HG02571 (cell line): ENCODE measurements around the gene TMEM255A.
A peak's percentile ranks its signal among the peaks of the same experiment; 100 is the strongest.

Experiments
- ATAC-seq: cut with Tn5 transposase; IDR thresholded peaks from one replicate; pipeline ENCODE4 v1.9.1; 2021; ENCODE audit warnings: mild to moderate bottlenecking, moderate library complexity; ENCODE audit not compliant: unreplicated experiment

TMEM255A gene

GRCh38 chrX:120271218-120271617 lies 40.0 kb downstream of the TMEM255A start:
- no peak for ATAC-seq

DNA sequence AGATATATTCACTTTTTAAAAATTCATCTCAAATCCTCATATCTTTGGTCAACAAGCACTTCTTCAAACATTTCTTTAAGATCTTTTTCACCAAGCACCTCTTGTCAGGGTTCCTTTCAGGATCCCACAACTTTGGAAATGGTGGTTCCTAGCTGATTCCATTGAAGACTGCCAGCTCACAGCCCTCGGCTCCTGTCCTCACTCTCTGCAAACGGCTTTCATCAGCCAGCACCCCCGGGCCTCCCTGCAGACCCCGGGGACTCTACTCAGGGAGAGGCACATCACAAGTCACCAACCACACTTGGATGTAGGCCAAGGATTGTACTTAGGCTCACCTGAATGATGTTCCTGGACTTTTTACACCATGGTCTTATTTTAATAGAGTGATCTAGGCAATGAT lies 40.7 kb downstream of the TMEM255A start:
- no peak for ATAC-seq

GRCh38 chrX:120269373-120270035 lies 41.8 kb downstream of the TMEM255A start:
- no peak for ATAC-seq

DNA sequence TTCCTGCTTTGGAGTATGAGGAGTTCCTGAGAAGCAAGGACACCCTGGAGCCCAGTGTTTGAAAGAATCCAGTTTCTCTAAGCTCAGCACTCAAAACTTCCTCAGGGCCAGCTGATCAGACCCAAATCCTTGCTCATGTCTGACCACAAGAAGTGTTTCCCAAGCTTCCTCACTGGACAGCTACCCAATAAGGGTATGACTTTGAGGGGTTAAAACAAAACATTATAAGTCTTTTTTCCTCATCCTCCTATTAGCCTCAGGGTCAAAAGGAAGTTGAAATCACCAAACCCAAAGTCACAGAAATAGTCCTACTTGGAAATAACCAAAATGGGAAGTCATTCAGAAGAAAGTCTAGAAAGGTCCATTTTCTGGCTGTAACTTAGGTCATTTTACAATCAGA lies 46.9 kb downstream of the TMEM255A start:
- no peak for ATAC-seq

- ATAC-seq, result no peak
Measured at GRCh38 chrX:120262859-120263708, 48.2 kb downstream of the TMEM255A start.

DNA sequence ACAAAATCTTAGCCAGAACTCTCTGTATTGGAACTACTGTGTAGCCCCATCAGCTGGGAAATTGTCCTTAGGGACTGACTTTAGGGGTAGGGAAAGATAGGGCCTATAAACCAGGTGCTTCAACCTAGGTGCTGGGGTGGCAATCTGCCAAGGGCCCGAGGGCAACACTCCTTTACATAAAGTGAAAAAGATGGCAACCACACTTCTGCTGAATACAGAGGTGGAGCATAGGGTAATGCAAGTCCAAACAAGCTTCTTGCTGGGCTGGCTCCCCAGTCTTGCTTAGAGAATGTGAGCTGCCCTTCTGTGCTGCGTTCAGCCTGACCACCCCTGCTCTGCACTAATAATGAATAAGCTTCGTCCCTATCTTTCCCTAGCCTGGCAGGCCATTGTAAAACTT lies 50.9 kb downstream of the TMEM255A start:
- no peak for ATAC-seq

- ATAC-seq, result no peak
Measured at GRCh38 chrX:120253784-120254183, 57.5 kb downstream of the TMEM255A start.

DNA sequence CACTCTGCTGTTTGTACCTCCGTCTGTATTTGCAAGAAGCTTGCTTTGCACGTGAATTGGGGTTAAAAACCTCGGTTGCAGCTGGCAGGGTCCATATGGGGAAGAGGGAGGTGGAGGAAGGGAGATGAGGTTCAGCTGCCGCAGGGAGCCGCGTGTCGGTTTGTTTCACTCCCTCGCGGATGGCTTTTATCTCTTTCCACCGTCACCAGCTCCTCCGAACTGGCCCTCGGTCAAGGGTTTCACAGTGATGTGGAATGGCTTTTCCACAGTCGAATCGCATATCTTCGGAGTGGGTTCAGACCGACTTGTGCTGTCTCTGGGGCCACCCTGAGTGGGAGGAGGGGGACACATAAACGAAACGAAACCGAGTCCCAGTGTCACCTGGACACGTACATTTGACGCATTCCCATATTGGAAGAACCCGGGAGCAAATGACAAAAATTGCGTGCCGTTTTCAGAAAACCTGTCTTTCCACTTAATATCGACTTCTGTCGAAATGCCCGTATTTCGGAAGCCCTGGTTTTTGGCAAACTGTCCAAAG lies 59.7 kb downstream of the TMEM255A start:
- ATAC-seq, result no peak

DNA sequence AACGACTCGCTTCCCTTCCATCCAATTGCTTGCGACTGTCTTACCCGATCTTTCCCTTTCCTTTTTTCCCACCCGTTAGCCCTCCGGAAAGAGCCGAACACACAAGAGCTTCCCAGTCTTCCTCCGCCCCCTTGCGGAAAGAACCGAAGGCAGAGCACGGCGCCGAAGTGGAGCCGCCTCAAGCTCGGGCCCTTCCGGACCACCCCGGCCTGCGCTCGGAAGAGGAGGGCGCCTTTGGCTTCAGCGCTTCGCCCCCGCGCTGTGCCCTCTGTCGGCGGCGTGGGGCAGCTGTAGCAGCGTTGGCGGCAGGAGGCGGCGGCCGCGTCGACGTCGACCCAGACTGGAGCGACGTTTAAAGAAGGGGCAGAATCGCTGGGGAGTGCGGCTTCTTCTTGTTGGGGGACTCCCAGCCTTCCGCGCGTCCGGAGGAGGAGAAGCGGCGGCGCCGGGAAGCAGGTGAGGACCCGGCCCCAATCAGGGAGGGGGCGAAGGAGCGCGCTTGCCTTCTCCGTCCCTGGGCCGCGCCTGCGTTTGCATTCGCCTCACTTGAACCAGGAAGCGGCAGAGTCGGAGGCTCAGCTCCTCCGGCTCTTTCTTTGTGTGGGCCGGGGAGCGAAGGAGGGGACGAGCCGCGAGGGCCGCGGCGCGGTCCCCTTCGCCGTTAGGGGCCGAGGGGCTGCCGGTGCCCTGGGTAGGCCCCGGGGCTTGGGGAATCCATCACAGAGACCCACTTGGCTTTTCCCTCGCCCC lies 60.6 kb downstream of the TMEM255A start, which contains the start of gene ZBTB33:
Gene ZBTB33 (plus strand): TSS at position 291 of the 750 bp plus-strand sequence. CDS start 2,604 bp downstream, outside the sequence.
- ATAC-seq, result peak; percentile 95

DNA sequence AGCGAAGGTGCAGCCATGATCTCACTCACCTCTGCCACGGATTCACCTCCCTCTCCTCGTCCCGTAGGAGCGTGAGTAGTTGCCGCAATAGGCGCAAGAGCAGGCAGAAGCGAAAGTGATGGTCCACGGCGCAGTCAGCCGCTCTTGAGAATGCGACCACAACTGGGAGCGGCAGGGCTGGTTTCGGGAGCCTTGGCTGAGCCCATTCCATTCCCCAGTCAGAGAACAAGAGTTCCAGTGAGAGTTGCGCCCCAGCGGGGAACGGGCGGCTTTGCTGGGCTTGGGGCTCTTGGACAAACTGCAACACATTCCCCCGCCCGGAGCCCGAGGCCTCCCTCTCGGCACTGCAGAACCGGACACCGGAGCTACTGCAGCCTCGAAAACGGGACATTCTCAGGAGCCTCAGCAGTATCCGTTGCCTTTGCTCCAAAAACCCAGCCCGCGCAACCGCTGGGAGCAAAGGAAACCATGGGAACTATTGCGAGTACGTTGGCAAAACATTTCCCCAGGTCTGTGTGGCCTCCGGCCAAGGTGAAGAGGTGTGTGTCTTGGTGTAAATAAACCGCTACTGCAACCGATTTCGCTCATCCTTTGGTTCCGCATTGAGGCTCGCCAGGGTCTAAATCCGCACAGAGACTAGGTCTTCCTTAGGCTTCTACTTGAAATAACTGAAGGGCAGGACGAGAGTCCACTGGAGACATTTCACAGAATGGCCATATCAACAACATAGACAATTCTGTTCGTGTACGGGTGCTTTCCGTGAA lies 66.3 kb downstream of the TMEM255A start:
- ATAC-seq, result peak; percentile 68

- ATAC-seq, result peak; percentile 15
Measured at GRCh38 chrX:120244395-120244734, 66.9 kb downstream of the TMEM255A start.

GRCh38 chrX:120242813-120243212 lies 68.4 kb downstream of the TMEM255A start:
- no peak for ATAC-seq

DNA sequence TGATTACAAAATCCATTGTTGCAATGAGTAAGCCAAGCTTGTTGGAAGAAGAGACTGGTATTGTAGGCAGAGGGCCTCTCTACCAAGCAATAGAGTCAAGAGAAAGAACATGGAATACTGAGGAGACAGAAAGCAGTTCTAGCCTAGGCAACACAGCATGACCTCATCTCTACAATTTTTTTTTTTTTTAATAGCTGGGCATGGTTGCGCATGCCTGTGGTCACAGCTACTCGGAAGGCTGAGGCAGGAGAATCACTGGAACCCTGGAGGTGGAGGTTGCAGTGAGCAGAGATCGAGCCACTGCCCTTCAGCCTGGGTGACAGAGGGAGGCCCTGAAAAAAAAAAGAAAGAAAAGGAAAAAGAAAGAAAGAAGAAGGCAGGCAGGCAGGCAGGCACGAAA lies 72.3 kb downstream of the TMEM255A start:
- no peak for ATAC-seq

DNA sequence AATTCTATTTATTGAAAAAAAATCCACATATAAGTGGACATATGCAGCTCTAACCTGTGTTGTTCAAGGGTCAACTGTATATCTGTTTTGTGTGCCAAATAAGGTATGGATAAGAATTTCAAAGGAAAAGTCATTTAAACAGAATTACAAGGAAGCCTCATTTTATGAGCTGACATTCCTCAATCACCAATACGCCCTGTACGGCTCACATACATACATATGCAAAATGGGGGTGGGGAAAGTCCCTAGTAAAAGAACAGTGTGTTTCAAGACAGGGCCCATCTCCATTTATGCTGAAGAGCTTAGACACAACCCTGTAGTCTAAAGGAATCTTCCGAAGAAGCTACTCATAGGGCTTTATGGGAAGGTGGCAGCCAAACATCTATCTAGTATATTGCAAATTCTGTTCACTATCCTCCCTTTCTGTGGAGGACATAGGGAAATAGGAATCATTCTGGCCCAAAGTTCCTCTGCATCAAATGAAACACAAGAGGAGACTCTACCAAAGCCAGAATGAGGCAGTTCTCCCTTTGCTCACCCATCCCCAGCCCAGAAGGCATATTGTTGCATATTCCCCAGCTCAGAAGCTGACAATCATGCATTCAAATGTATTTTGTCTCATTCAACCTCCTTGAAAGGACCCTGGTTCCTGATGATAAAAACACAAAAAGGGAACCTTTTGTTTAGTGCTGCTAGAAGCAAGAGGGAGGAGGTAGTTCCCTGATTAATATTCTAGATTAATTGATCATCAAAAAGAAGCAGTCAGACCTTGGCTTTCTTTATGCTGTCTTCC lies 74.4 kb downstream of the TMEM255A start:
- no peak for ATAC-seq

DNA sequence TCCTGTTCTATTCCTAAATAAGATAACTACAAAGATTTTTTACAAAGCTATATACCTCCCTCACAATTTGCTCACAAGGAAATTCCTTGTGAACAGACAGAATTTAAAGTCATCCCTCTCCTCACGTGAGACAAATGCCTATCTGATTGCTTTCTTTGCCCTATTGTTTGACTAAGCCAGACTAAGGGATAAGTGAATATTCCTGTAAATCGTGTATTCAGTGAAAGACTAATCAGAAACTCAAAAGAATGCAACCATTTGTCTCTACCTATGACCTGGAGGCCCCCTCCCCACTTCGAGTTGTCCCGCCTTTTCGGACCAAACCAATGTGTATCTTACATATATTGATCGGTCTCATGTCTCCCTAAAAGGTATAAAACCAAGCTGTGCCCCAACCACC lies 76.0 kb downstream of the TMEM255A start:
- ATAC-seq, result no peak

- ATAC-seq, result no peak
Measured at GRCh38 chrX:120228187-120228908, 82.9 kb downstream of the TMEM255A start.

- no peak for ATAC-seq
Measured at GRCh38 chrX:120224388-120224787, 86.9 kb downstream of the TMEM255A start.

- ATAC-seq, result no peak
Measured at GRCh38 chrX:120223374-120223773, 87.9 kb downstream of the TMEM255A start.
